K562 (cell line): ENCODE measurements around the gene PPP4R3B. TPM values are rescaled to one million over a fixed set of nuclear protein-coding genes. Genes with fewer than 3 reads are reported as not detected.

Experiments
- ATAC-seq: fragments of 200-7000 bp; cut with Tn5 transposase; 3 replicates; pipeline ENCODE4 v1.9.1; 2020; ENCODE audit warnings: moderate library complexity
- BruUV-seq: library from RNA; stranded (reverse); fragments of 400-500 nt; replicated peaks from 2 replicates; lab custom pipeline; 2021; lab: Mats Ljungman, UMichigan
- CTCF ChIA-PET: fragments of 300-600 bp; formaldehyde crosslinking; extraction: SDS; loops from one replicate; lab custom pipeline; 2021; ENCODE audit warnings: low intra/inter-chr PET ratio; lab: Yijun Ruan, JAX
- POLR2A ChIA-PET: fragments of 300-600, 350-650 bp; sonication (Branson Sonifier 250); formaldehyde crosslinking; extraction: SDS; loops from one replicate; lab custom pipeline; 2021; ENCODE audit warnings: antibody characterized with exemption, inconsistent platforms; lab: Yijun Ruan, JAX
- DNase-seq, 4 experiments: peaks; one replicate each; pipeline versions ENCODE4 v3.0.0 to v3.0.0-alpha.2; 2011 to 2018; ENCODE audit warnings: low spot score in 3 of 4, mixed read lengths in 3 of 4; ENCODE audit errors: extremely low read depth in 1 of 4
- FAIRE-seq: peaks from 2 replicates; lab custom pipeline; 2011; peaks lifted over from hg19 to GRCh38; lab: Jason Lieb, UNC
- H2AFZ ChIP-seq: 2 replicates; pipeline ENCODE4 v1.6.0; 2011; ENCODE audit warnings: low read depth, low read length, control low read depth, inconsistent platforms
- H3K27ac ChIP-seq: fragments of 200-600 bp; 3 replicates; pipeline ENCODE4 v1.8.0; 2011; ENCODE audit warnings: low read depth, mild to moderate bottlenecking, control low read depth, inconsistent platforms, low read length, moderate library complexity, mixed read lengths; ENCODE audit errors: extremely low read depth
- H3K27me3 ChIP-seq, 2 experiments: fragments of 300-600 bp in 1 of 2; 2 replicates in 1 of 2; 3 replicates in 1 of 2; pipeline versions ENCODE4 v1.6.0 to v1.8.0; 2011; ENCODE audit warnings: inconsistent platforms in 2 of 2, low read length in 2 of 2, mild to moderate bottlenecking in 1 of 2, mixed read lengths in 1 of 2, moderate library complexity in 1 of 2; ENCODE audit not compliant: control insufficient read depth in 2 of 2, insufficient read depth in 2 of 2
- H3K36me3 ChIP-seq: fragments of 300-600 bp; 3 replicates; pipeline ENCODE4 v1.8.0; 2011; ENCODE audit warnings: mild to moderate bottlenecking, low read length, inconsistent platforms; ENCODE audit not compliant: control insufficient read depth, insufficient read depth
- H3K4me1 ChIP-seq, 2 experiments: fragments of 200-600 bp in 1 of 2; replicated peaks in 1 of 2; 2 replicates in 1 of 2; 3 replicates in 1 of 2; pipeline versions ENCODE4 v1.5.1 to v1.8.0; 2011; ENCODE audit warnings: inconsistent platforms in 2 of 2, low read length in 2 of 2, mild to moderate bottlenecking in 1 of 2, mixed read lengths in 1 of 2, moderate library complexity in 1 of 2; ENCODE audit not compliant: control insufficient read depth in 2 of 2, insufficient read depth in 2 of 2
- H3K4me2 ChIP-seq: 2 replicates; pipeline ENCODE4 v1.6.1; 2011; ENCODE audit warnings: low read length, control low read depth, inconsistent platforms, mixed read lengths; ENCODE audit not compliant: insufficient read depth
- H3K4me3 ChIP-seq: fragments of 200-600 bp; sonication (generic), shearing (Covaris generic); 2 replicates; pipeline ENCODE4 v1.5.1; 2016; ENCODE audit warnings: control low read depth, inconsistent platforms
- H3K79me2 ChIP-seq: fragments of 200-600 bp; 3 replicates; pipeline ENCODE4 v1.8.0; 2011; ENCODE audit warnings: low read length, inconsistent platforms; ENCODE audit not compliant: control insufficient read depth, insufficient read depth
- H3K9ac ChIP-seq, 2 experiments: 2 replicates each; pipeline versions ENCODE4 v1.6.0 to v1.6.1; 2011; ENCODE audit warnings: low read depth in 2 of 2, low read length in 2 of 2, control low read depth in 1 of 2, inconsistent platforms in 1 of 2, mild to moderate bottlenecking in 1 of 2, mixed read lengths in 1 of 2; ENCODE audit not compliant: insufficient read depth in 1 of 2
- H3K9me1 ChIP-seq: one replicate; pipeline ENCODE4 v1.6.0; 2011; ENCODE audit warnings: inconsistent platforms, mild to moderate bottlenecking, low read length, moderate library complexity; ENCODE audit not compliant: control insufficient read depth, insufficient read depth
- H3K9me3 ChIP-seq: replicated peaks from 2 replicates; pipeline ENCODE4 v1.5.1; 2011; ENCODE audit warnings: low read depth, low read length, inconsistent platforms; ENCODE audit not compliant: control insufficient read depth, insufficient read depth
- H4K20me1 ChIP-seq: replicated peaks from 2 replicates; pipeline ENCODE4 v1.6.1; 2011; ENCODE audit warnings: low read length, inconsistent platforms, mixed read lengths; ENCODE audit not compliant: control insufficient read depth, insufficient read depth
- HNRNPK ChIP-seq: fragments of 200-400 bp; formaldehyde crosslinking; IDR thresholded peaks from one replicate; pipeline ENCODE4 v1.6.1; 2018; ENCODE audit warnings: mild to moderate bottlenecking, low read depth, low read length; ENCODE audit not compliant: poor library complexity, severe bottlenecking
- TFE3 ChIP-seq: fragments of 450-650 bp; formaldehyde crosslinking; IDR thresholded peaks from 2 replicates; pipeline ENCODE4 v1.4.0; 2020; ENCODE audit warnings: mild to moderate bottlenecking, mixed read lengths
- WGBS: fragments of 100-300 bp; shearing (Covaris generic); methylation state at CpG from one replicate; pipeline ENCODE4 v1.1.6; 2016; ENCODE audit warnings: low coverage, mixed read lengths; ENCODE audit not compliant: insufficient coverage; ENCODE audit errors: missing lambda C conversion rate; 5-methylcytosine and 5-hydroxymethylcytosine counted together
- in situ Hi-C: fragments of 300-500 bp; cut with MboI; formaldehyde crosslinking; loops from 4 replicates; pipeline ENCODE4 v1.15.0; 2018; ENCODE audit warnings: inconsistent platforms, mixed read lengths
- intact Hi-C: fragments of 100-400 bp; cut with micrococcal nuclease; formaldehyde crosslinking; loops from 2 replicates; pipeline ENCODE4 v1.14.2; 2022
- polyA plus RNA-seq, 8 experiments: library from polyadenylated mRNA; depleted of rRNA in 4 of 8; stranded (reverse) in 5 of 8; unstranded in 3 of 8; fragments of >200 nt; fragmentation: Nextera tagmentation in 2 of 8; fragmentation: Illumina TruSeq in 1 of 8; extraction: Ambion mirVana in 2 of 8; extraction: Trizol in 1 of 8; gene quantifications; 2 replicates each; pipeline versions ENCODE4 v1.2.1 to v1.2.3, GENCODE V29; 2011 to 2014; ENCODE audit warnings: inconsistent platforms in 1 of 8, missing spikeins in 1 of 8
- total RNA-seq, 7 experiments: library from RNA; depleted of rRNA in 6 of 7; stranded (reverse); fragments of >200 nt in 6 of 7; fragmentation: Illumina TruSeq in 2 of 7; extraction: Trizol in 2 of 7; gene quantifications; 2 replicates each; pipeline versions ENCODE4 v1.2.1 to v1.2.3, GENCODE V29; 2011 to 2021; ENCODE audit warnings: low replicate concordance in 1 of 7

The PPP4R3B gene
- total and polyA plus RNA-seq, 9 of the 15 experiments (the other 6 are each of a cell fraction or from before 2014, with no cell fraction given), result 13.2 to 59.2 (median 41.9) TPM

- no TSS peak for BruUV-seq
- POLR2A ChIA-PET, result no interaction called here
- H3K4me1 ChIP-seq, result no peaks in the 10 kb centered on the region
- no peak overlapping the region for H3K27ac ChIP-seq
- no peaks in the 10 kb centered on the region for H3K9me3 ChIP-seq
- H3K4me3 ChIP-seq, result no peak overlapping the region
- no peaks in the 10 kb centered on the region for H4K20me1 ChIP-seq
- DNase-seq (no peak), ATAC-seq (no peak), FAIRE-seq (no peak)
- no peaks in the 10 kb centered on the region for H3K9me1 ChIP-seq
- WGBS, result 100% methylated on average over 3 of the region's 4 CpGs
- peaks cover 4% of the 10 kb centered on the region; the same call in 1 of the 3 replicates for H3K79me2 ChIP-seq
- H2AFZ ChIP-seq, result no peak overlapping the region
- peak; percentile 59; the same call in 1 of the 2 replicates for TF ChIP-seq TFE3 (CRISPR knock-in tag)
- no peak for TF ChIP-seq HNRNPK
- H3K36me3 ChIP-seq, result peaks cover 75% of the 10 kb centered on the region; the same call in 2 of the 3 replicates
- in situ Hi-C loops (no loop called here), intact Hi-C loops (no loop called here)
- no peak overlapping the region for H3K4me2 ChIP-seq
- no peak overlapping the region for H3K9ac ChIP-seq
- no peaks in the 10 kb centered on the region for H3K27me3 ChIP-seq
- CTCF ChIA-PET, result no interaction called here
Measured at GRCh38 chr2:55581874-55582547, 35.4 kb downstream of the PPP4R3B start.
